GM19397 (cell line): Measurements from ENCODE around the gene THAP4.

Experiments
- ATAC-seq: cut with Tn5 transposase; IDR thresholded peaks from one replicate; pipeline ENCODE4 v1.9.1; 2021; ENCODE audit warnings: mild to moderate bottlenecking, moderate library complexity; ENCODE audit not compliant: unreplicated experiment

The THAP4 gene

DNA sequence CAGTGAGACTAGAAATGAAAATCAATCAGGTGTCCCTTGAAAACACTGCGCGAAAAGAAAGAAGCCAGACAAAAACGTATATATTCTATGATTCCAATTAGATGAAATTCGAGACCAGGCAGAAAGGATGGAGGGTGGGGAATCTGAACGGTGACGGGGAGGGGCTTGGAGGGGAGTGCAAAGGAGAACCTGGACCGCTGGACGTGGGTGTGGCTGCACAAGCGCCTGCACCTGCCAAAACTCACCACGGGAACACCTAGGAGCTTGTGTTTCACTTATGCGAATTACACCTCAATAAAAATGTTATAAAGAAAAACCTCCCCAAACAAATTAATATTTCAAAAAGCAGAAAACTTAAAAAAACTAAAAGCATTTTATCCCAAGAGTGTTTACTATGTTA lies 21.9 kb downstream of the THAP4 start:
- ATAC-seq, result no peak

DNA sequence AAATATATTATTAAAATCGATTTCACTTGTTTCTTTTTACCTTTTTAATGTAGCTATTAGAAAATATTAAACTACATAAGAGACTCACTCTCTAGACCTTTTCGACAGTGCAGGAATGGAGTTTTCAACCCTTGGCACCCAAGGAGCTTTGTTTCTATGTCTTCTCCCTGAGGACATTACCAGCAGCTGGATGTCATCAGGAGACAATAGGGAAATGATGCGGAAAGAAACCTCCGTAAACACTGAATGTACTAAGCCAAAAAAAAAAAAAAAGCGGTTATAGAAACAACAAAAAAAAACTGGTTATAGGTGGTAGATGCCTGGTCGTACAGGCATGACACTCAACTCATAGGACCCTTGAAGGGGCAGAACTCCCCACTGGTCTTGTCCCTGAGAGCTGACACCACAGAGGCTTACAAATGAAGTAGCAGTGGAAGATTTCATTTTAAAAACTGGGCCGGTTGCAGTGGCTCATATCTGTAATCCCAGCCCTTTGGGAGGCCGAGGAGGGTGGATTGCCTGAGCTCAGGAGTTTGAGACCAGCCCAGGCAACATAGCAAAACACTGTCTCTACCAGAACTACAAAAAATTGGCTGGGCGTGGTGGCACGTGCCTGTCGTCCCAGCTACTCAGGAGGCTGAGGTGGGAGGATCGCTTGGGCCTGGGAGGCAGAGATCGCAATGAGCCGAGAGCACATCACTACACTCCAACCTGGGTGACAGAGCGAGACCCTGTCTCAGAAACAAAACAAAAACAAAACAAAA lies 23.8 kb downstream of the THAP4 start:
- no peak for ATAC-seq

DNA sequence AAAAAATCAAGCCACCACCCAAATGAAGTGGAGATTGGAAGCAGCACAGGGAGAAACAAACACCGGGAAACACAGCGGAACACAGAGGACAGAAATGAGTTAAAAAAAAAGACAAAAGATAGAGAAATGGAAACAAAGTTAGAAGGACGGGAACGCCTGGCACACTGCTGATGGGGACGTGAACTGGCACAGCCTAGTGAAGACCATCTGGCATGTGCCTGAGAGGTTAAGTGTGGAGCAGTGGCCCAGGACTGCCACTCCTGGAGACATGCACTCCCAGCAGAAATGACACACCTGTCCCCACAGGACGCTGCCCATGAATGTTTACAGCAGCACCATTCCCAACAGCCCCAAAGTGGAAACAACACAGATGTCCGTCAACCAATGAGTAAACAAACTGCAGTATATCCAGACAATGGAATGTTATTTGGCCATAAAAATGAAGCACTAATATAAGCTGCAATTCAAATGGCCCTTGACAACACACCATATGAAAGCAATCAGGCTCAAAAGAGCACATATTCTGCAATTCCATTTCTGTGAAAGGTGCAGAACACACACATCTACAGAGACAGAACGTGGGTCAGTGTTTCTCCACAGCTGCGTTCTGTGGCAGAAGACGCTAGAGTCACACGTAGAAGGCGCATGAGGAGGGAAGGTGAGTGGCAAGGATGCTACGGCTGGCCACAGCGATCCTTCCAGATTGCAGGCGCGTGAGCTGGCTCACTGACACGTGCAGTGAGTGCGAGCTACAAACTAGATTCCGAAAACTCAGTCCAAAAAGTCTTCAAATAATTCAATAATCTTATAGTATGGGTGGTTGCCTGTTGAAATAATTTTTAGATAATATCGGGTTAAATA lies 24.6 kb downstream of the THAP4 start:
- ATAC-seq, result no peak

DNA sequence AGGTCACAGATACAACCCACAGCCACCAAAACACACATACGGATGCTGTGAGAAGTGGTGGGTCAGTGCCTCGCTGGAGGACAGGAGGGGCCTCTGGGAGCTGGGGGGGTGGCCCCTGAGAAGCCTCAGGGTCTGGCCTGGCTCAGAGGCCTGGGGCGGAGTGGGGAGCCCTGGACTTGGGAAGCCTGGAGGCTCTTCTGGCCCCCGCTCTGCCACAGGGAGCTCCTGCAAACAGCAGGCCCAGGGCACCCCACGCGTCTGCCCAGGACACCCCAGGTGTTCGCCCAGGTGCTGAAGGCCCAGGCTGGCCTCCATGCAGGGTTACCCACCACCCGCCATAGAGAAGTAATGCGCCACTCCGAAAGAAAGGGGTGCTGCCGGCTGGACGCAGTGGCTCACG lies 25.9 kb downstream of the THAP4 start:
- no peak for ATAC-seq

DNA sequence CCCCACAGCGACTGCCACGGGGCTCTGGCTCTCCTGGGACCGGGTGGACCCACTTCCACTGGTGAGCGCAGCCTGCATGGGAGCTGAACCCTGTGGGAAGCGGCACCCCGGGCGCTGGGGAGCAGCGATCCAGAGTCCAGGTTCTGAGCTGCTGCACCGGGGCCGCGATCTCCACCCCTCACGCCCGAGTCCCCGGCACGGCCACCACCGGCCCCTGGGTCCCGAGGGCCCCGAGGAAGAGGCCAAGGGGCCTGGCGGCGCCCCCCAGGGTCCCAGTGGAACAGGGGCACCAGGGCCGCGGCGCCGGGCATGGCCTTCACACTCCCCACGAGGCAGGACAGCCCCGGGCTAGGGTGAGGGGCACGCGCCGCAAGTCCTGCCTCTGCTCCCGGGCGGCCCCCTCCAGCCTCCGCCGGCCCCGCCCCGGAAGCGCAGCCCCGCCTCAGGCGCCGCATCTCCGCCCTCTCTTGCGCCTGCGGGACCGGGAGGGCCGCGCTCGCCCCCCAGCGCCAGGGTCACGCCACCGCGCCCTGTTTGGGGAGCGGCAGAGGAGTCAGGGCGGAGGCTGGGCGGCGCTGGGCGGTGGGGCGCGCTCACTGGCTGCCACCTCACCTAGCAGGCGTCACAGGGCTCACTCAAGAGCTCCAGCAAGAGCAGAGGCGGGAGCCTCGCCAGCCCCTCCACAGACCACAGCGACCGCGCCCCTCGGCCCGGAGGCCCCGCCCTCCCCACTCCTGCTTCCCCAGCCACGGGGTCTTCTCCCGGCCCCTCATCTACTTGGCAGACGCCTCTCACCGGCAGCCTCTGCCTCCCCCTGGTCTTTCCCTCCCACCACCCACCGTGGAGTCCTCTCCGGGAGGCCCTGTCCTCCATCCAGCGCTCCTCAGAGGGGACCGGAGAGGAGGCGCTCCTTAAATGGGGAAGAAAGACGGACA lies 26.8 kb downstream of the THAP4 start:
- peak; percentile 94 for ATAC-seq

DNA sequence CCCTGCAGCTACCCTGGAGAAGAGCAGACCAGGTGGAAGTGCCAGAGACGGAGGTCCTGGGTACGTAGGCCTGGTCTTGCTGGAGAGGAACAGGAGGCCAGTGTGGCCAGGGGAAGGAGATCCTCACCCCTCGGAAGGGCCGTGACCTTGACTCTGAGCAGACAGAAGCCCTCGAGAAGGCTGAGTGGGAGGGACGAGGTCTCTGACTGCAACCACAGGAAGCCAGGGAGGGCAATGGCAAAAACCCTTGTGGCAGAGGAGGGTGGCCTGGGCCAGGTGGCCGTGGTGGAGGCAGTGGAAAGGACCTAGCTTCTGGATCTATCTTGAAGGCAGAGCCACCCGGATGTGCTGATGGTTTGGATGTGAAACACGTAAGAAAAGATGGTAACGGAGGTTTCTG lies 28.1 kb downstream of the THAP4 start:
- ATAC-seq, result no peak

DNA sequence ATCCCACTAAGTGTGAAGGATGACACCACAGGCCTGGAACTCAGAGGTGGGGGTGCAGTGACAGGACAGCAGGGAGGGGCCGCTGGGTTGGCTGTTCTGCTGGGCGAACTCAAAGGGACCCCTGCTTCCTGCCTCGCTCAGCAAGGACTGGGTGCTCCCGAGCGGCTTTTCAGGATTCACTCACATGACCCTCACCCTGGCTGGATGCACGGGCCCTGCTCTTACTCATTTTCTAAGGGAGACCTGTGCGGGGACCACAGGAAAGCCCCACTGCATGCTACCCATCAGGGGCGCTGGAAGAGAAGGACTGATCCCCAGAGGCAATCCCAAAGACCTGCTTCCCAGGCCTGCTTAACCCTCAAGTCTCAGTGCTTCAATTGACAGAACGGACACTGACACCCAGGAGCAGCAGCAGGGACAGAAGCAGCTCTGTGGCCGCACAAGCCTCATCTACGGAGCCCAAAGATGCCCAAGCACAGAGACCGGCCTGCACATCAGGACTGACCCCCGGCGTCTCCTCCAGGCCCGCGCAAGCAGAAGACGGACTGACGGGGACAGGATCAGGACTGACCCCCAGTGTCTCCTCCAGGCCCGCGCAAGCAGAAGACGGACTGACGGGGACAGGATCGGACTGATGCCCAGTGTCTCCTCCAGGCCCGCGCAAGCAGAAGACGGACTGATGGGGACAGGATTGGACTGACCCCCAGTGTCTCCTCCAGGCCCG lies 29.6 kb downstream of the THAP4 start:
- no peak for ATAC-seq

- no peak for ATAC-seq
These were observed 30.8 kb downstream of the THAP4 start for GRCh38 chr2:241606186-241606585.

DNA sequence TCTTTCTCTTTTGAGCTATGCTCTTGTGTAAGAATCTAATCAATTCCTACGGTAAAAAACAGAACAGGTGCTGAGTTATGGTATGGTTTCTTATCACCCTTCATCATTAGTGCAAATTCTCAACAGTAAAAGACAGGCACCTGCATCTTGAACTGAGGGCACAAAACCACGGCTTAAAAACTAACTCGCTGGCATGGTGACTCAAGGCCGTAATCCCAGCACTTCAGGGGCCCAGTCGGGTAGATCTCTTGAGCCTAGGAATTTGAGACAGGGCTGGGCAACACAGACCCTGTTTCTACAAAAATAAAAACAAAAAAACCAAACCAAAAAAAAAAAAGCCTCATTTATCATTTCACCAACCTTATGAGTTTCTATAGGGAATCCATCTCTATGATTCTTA lies 33.3 kb downstream of the THAP4 start:
- no peak for ATAC-seq

- no peak for ATAC-seq
These were observed 34.2 kb downstream of the THAP4 start for GRCh38 chr2:241602720-241603119.

GRCh38 chr2:241601841-241602240 lies 35.1 kb downstream of the THAP4 start:
- no peak for ATAC-seq

DNA sequence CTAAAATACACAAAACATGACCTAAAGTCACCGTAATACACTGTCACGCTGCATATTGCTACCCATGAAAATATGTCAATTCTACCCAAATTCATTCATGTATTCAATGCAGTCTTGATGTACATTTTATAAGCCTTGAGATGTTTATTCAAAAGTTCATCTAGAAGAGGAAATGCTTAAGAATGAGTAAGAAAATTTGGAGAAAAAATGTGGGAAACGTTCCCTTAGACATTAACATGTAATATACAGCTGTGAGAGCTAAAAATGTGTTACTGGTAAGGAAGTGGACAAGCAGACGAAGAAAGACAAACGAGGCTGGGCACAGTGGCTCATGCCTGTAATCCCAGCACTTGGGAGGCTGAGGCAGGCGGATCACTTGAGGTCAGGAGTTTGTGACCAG lies 37.3 kb downstream of the THAP4 start:
- ATAC-seq, result no peak

- ATAC-seq, result no peak
These were observed 38.5 kb downstream of the THAP4 start for GRCh38 chr2:241598487-241598886.

GRCh38 chr2:241598061-241598460 lies 38.9 kb downstream of the THAP4 start:
- no peak for ATAC-seq

DNA sequence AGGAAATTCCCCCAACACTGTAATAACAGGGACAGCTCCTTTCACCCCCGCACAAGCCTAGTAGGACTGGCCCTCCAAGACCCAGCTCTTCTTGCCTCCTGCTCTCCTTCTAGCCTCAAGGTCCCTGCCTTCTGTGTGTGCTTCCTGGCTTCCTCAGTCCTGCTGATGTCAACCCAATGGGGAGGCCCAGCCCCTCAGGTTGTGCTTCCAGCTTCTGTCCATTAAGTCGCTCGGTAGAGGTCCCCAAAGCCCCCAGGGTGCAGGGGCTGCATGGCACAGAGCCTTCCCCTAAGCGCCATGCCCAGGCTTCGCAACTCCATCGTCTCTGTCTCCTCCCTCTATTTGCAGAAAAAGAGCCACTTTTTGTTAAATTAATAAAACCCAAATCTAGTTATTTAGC lies 39.4 kb downstream of the THAP4 start:
- no peak for ATAC-seq

DNA sequence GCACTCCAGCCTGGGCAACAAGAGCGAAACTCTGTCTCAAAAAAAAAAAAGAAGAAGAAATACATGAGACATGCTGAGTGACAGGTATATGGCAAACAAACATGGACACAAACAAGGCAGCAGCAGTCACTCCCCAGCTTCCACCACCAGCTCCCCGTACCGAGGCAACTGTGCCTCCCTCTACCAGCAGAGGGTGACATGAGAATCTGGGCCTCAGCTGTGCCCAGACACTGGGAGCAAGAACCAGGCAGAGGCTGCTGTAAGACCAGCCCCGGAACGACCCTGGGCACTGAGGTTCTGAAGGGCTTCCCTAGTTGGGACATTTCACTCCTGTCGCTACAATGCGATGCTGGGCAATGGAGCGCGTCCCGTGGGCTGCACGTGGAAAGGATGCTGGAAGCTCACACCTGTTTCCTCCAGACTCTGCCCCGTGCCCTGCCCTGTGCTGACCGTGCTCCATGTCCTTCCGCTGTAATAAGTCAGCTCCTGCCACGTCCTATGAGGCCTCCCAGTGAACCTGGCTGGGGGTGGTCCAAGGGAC lies 41.3 kb downstream of the THAP4 start:
- no peak for ATAC-seq

GRCh38 chr2:241593271-241593670 lies 43.7 kb downstream of the THAP4 start:
- no peak for ATAC-seq

DNA sequence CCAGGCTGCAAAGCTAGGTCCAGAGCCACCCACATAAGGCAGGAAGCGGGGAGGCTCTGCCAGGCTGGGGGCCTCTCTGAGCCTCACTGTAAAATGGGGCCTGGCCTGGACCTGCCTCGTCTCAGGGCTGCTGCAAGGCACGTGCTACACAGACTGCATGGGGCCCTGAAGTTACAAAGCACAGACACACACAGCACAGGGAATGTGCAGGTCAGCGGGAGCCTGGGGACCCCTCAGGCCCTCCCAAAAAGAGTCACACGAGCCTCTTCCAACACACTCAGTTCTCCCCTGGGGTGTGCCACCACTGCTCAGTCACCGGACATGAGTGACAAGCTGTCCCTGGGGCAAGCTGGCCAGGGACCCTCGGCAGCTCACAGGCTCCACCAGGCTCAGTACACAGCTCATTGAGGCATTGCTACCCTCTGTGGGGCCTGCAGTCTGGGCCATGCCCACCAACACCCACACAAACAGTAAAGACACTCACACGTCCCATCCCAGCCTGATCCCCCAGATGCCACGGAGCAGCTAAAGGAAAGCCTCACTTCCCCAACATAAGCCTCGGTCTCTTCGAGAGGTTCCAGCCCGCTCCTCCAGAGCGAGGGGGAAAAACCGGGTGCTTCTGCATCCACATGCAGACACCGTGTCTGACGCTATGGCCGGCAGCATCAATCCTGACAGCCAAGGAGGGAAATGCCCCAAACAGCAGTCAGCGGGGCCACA lies 44.7 kb downstream of the THAP4 start:
- no peak for ATAC-seq
